IPS-18c (cell line): ENCODE results near the gene ZNF791.
"Not testable (repeated sequence)": the region's sequence is repeated elsewhere in the genome, so short reads cannot be mapped to it uniquely, and the experiment has no call there.

Experiments used
- H3K4me3 ChIP-seq: 2 replicates; pipeline ENCODE4 v1.7.0; 2013; ENCODE audit warnings: low read depth, mild to moderate bottlenecking, low read length, moderate library complexity; ENCODE audit not compliant: insufficient read depth
- H3K9me3 ChIP-seq: one replicate; pipeline ENCODE4 v1.6.1; 2013; ENCODE audit warnings: mild to moderate bottlenecking, low read length, moderate library complexity; ENCODE audit not compliant: control insufficient read depth, insufficient read depth

The ZNF791 gene

DNA sequence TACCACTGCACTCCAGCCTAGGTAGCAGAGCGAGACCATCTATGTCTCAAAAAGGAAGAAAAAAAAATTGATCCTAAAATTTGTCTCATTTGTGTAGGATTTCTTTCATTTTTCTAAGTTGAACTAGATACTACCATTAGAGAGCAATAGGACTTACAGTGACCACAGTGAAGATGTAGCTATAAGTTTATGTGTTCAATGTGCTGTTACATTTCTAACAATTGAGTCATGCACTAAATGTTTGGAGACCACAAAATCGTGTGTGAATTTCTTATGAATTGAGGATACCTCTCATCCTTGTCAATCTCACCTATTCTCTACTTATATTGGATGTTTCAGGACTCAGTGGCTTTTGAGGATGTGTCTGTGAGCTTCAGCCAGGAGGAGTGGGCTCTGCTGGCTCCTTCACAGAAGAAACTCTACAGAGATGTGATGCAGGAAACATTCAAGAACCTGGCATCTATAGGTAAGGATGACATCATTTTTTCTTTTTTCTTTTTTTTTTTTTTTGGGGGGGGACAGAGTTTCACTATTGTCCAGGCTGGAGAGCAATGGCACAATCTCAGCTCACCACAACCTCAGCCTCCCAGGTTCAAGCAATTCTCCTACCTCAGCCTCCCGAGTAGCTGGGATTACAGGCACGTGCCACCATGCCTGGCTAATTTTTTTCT is 12.8 kb downstream of the ZNF791 start:
- H3K4me3 ChIP-seq = no peak overlapping the region
- H3K9me3 ChIP-seq = peaks cover 16% of the 10 kb centered on the region

DNA sequence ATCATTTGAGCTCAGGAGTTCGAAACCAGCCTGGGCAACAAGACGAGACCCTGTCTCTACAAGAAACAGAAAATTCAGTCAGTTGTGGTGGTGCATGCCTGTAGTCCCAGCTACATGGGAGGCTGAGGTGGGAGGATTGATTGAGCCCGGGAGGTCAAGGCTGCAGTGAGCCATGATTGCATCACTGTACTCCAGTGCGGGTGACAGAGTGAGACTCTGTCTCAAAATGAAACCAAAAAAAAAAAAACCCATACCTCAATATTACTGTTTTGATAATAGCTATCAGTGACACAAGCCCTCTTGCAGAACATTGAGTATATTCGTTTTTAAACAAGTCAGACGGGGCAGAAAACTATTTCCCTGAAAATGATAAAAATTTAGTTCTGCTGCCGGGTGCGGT is 16.2 kb downstream of the ZNF791 start:
- H3K9me3 ChIP-seq = peaks cover 19% of the 10 kb centered on the region
- no peak overlapping the region; the same call in 1 of the 2 replicates for H3K4me3 ChIP-seq

DNA sequence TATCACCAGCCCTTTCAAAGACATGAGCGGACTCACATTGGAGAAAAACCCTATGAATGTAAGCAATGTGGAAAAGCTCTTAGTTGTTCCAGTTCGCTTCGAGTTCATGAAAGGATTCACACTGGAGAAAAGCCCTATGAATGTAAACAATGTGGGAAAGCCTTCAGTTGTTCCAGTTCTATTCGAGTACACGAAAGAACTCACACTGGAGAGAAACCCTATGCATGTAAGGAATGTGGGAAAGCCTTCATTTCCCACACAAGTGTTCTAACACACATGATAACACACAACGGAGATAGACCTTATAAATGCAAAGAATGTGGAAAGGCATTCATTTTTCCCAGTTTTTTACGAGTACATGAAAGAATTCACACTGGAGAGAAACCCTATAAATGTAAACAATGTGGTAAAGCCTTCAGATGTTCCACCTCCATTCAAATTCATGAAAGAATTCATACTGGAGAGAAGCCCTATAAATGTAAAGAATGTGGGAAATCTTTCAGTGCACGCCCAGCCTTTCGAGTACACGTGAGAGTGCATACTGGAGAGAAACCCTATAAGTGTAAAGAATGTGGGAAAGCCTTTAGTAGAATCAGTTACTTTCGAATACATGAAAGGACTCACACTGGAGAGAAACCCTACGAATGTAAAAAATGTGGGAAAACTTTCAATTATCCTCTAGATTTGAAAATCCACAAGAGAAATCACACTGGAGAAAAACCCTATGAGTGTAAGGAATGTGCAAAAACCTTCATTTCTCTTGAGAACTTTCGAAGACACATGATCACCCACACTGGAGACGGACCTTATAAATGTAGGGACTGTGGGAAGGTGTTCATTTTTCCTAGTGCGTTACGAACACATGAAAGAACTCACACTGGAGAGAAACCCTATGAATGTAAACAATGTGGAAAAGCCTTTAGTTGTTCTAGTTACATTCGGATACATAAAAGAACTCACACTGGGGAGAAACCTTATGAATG is 17.6 kb downstream of the ZNF791 start:
- no peak overlapping the region for H3K4me3 ChIP-seq
- H3K9me3 ChIP-seq = peaks cover 19% of the 10 kb centered on the region

DNA sequence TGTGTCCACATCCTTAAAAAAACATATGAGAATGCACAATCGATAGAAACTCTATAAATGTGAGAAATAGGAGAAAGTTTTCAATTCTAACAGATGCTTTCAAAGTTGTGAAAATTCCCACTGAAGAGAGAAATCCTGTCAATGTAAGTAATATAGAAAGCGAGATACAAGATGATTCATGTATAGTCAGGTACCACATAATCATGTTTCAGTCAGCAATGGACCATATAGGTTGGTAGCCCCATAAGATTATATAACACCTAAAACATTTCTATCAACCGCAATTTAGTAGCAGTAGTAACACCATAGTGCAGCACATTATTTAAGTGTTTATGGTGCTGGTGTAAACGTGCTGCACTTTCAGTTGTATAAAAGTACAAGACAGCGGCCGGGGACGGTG is 18.5 kb downstream of the ZNF791 start:
- no peak overlapping the region for H3K4me3 ChIP-seq

DNA sequence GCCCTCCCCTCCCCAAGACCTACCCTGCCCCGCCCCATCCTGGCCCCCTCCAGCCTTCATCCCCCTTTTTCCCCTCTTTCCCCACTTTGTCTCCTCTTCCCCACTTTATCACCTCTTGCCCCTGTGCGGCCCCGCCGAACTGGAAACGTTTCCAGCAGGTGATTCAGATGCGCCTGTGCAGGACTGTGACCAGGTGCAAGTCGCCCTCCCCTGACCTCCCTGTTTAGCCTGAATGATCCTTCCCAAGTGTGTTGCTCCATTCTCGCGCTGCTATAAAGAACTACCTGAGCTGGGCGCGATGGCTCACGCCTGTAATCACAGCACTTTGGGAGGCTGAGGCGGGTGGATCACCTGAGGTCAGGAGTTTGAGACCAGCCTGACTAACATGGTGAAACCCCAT is 25.9 kb downstream of the ZNF791 start:
- Histone ChIP-seq H3K4me3 (no peak overlapping the region), H3K9me3 (no peaks in the 10 kb centered on the region)

More for the DNA sequence above, 18.5 kb downstream of the ZNF791 start:
- peaks cover 19% of the 10 kb centered on the region for H3K9me3 ChIP-seq

DNA sequence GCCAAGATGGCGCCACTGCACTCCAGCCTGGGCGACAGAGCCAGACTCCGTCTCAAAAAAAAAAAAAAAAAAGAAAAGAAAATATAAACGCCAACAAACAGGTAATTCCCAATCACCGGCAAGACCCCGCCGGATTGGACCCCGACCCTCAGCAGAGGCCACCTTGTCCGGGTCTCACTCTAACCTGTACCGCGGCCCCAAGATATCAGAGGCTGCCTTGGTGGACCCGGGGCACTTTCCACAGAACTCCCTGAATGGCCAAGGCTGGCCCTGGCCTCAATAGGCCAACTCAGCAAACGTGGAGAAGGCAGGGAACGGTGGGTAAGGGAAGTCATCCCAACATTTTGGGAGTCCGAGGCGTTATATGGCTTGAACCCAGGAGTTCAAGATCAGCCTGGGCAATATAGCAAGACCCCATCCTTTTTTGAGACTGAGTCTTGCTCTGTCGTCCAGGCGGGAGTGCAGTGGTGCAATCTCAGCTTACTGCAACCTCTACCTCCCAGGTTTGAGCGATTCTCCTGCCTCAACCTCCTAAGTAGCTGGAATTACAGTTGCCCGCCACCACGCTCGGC is 28.0 kb downstream of the ZNF791 start:
- Histone ChIP-seq H3K9me3 (no peaks in the 10 kb centered on the region), H3K4me3 (no peak overlapping the region)

DNA sequence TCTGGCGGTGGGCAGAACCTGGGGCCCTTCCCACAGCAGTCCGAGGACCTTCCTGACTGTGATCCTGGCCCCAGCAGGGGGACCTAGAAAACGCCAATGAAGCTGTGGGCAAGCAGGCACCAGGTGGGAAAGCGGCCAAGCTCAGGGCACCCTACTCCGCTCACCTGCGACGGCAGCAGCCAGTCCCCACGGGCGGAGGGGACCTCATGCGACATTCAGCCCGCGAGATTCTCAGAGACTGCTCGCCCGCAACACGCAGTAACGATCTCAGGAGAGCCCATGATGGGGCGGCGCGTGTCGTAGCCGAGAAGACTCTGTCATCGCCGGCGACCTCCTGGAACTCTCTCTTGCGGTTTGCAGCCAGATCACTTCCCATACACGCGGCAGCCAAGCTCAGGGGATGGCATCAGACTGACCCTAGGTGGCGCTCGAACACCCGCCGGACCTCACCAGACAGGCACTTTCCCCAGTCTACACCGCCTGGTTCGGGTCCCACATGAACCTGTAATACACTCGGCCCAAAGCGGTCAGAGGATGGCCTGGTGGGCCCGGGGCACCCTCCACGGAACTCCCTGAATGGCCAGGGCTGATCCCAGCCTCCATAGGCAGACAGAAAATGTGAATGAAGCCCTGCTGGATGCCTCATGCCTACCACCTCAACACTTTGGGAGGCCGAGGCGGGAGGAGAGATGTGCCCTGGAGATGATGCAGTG is 29.3 kb downstream of the ZNF791 start:
- Histone ChIP-seq H3K4me3 (0 out of 2 replicates have a peak overlapping the region, but pooled peaks have one; percentile 34), H3K9me3 (no peaks in the 10 kb centered on the region)

DNA sequence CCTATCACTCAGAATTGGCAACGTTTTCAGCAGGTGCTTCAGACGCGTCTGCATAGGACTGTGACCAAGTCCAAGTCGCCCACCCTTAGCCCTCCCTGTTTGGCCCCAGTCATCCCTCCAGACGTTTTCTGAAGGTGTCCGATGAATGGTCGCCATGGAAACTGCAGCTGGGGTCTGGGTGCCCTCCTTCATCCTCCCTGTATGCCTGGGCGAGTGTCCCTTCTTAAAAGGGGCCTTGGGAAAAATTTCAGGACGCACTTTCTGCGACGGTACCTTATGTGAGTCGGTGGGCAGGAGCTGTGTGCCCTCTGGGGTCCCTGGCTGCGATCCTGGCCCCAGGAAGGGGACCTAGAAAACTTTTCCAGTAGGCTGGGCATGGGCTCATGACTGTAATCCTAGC is 30.7 kb downstream of the ZNF791 start:
- no peak overlapping the region for H3K4me3 ChIP-seq
- no peaks in the 10 kb centered on the region for H3K9me3 ChIP-seq

DNA sequence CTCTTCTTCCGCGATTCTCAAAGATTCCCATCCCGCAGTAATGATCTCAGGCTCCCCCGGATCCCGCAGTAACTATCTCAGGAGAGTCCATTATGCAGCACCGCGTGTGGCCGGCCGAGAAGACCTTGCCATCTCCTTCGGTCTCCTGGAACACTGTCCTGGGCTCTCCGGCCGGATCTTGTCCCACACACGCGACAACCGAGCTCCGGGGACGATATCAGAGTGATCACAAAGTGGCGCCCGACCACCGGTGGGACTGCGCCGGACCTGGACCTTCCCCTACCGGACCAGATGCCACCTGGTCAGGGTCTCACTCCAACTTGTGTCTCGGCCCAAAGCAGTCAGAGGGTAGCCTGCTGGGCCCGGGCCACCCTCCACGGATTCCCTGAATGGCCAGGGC is 31.8 kb downstream of the ZNF791 start:
- H3K9me3 ChIP-seq = no peaks in the 10 kb centered on the region
- H3K4me3 ChIP-seq = no peak overlapping the region

DNA sequence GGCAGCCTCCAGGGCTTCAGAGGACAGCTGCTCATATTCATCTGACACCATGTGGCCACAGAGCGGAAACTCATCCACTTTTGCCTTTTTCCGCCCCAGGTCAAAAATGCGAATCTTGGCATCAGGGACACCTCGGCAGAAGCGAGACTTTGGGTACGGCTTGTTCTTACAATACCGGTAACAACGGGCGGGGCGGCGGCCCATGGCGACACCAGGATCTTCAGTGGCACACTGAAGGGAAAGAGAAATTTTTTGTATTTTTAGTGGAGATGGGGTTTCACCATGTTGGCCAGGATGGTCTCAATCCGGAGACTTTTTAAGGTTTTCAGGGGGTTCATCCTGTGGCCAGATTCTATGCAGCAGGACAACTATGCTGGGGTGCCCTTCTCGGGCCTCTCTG is 33.0 kb downstream of the ZNF791 start:
- not testable (repeated sequence) for H3K4me3 ChIP-seq, H3K9me3 ChIP-seq

DNA sequence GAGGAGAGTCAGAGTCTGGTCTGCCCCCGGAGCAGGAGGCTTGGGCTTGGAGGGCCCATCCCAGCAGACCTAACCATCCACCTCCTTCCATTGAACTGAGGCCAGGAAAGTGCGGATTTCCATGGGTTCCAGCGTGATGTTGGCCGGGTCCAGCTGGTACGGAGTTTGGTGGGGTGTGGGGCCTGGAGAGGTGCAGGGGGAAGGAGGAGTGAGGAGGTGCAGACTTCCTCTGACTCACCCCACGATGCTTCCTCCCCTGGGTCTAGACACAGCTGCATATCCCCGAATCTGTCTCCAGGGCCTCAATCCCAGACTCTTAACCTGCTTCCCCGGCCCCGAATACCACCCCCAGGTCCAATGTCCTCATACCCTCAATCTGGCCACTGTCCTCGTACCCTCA is 35.8 kb downstream of the ZNF791 start:
- Histone ChIP-seq H3K4me3 (no peak overlapping the region), H3K9me3 (no peaks in the 10 kb centered on the region)

DNA sequence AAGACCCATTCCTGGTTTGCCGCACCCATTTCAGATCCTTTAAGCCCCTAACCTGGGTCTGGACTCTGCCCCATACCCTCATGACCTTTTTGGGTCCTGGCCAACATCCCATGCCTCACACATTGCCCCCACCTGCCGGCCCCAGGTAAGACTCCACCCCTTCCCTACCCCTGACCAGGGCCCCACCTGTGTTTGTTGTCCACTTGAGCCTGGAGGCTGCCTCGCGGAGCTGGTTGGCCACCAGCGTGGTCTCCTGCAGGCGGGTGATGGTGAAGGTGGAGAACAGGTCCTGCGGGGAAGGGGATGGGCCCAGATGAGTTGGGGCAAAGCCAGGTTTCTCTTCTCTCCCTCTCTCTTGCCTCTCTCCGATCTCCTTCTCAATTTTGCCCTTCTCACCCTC is 36.3 kb downstream of the ZNF791 start:
- Histone ChIP-seq H3K9me3 (no peaks in the 10 kb centered on the region), H3K4me3 (no peak overlapping the region)

DNA sequence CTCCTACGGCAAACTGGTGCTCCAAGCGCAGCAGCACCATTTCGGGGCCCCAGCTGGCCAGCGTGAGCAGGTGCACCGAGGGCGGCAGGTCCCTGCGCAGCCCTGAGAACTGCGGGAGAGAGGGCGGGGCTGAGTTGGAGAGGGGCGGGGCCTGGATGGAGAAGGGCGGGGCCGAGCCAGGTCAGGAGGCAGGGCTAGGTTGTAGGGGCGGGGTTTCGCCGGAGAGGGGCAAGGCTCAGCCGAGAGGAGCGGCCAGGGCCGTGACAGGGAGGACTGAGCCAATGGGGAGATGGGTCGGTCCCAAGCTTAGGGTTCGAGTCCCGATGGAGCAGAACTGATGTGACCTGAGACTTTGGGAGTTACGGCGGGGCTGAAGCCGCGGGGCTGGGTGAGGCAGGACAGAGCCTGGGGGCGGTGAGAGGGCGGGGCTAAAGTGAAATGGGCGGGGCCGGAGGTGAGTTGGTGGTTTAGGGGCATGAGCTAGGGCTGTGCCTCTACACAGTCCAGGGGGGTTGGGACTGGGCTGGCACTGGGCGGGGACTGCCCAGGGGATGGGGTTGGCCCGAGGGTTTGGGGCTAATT is 36.9 kb downstream of the ZNF791 start:
- Histone ChIP-seq H3K9me3 (no peaks in the 10 kb centered on the region), H3K4me3 (peak overlapping the region; percentile 22; the same call in 1 of the 2 replicates)

DNA sequence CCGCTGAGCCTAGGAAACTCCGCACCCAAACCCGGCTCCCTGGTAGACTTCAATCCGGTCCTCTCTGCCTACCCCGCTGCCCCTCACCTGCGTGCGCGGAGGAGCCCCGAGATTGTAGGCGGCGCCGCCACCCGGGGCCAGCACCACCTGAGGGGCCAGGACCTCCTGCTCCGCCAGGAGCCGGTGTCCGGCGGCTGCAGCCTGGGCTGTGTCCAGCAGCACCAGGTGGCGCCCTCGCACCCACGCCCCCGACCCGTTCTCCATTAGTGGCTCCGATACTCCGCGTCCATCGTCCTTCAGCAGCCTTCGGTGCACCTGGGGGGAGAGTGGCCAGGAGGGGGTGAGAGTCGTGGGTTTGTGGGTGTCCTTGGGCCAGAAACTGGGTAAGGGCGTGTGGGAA is 37.4 kb downstream of the ZNF791 start:
- peak overlapping the region; percentile 22; the same call in 1 of the 2 replicates for H3K4me3 ChIP-seq
- H3K9me3 ChIP-seq = no peaks in the 10 kb centered on the region

DNA sequence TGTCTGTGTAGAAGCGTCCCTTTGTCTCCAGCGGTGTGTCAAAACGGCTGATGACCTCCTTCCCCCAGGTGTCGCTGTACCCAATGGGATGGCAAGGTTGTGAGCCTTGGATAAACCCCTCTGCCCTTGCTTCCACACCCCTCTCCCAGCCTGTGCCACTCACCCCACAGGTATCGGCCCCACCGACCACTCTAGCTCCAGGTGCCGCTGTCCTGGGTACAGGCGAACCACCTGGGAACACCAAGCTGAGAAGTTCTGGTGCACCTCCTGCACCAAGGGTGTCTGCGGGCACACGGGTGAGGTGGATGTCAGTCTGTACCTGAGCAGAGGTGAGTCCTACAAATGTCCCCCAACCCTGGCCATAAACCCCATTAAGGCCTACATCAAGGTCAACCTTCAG is 39.2 kb downstream of the ZNF791 start:
- Histone ChIP-seq H3K9me3 (no peaks in the 10 kb centered on the region), H3K4me3 (no peak overlapping the region)

DNA sequence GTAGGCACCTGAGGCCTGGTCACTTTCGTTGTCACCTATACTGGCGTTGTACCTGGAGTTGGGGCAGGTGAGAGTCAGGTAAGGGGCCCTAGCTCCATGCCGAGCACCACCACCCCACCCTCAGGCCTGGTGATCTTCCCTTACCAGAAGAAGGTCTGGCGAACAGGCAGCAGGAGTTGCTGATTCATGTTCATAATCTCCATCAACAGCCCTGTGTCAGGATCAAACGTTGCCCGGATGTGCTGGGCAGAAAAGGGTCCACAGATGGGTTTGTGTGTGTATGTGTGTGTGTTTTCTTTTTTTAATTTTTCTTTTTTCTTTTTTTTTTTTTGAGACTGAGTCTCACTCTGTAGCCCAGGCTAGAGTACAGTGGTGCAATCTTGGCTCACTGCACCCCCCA is 41.5 kb downstream of the ZNF791 start:
- Histone ChIP-seq H3K9me3 (no peaks in the 10 kb centered on the region), H3K4me3 (no peak overlapping the region)

DNA sequence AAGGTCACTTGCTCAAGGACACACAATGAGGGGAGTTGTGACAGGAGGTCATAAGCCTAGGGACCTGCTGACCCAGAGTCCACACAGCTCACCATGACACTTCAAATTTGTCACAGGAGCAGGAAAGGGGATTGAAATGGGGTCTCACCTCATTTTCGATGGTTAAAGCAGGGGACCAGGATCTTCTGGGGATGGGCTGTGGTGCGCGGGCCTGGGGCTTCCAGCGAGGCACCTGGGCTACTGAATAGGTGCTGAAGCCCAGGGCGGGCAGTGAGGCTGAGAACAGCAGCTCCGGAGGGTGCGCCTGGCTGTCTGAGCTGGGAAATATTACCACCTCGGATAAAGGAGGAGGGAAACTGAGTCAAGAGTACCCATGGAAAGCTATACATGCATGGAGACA is 44.8 kb downstream of the ZNF791 start:
- H3K9me3 ChIP-seq = no peaks in the 10 kb centered on the region
- no peak overlapping the region for H3K4me3 ChIP-seq
